ENCODE data around the gene DNM3.

The DNM3 gene

GRCh38 chr1:172122381-172122780 is 281.1 kb downstream of the DNM3 start:
- H3K4me3 ChIP-seq (ENCODE audit: low read length): no peak overlapping the region
- no peak for TF ChIP-seq CTCF (conservative IDR thresholded peaks at IDR 0.05; ENCODE audit: low read depth, low read length)
- peak; percentile 92 for DNase-seq (ENCODE audit: low read depth)

- no peak for DNase-seq (ENCODE audit: low read depth)
- no peak for TF ChIP-seq CTCF (conservative IDR thresholded peaks at IDR 0.05; ENCODE audit: low read depth, low read length)
- H3K4me3 ChIP-seq (ENCODE audit: low read length): no peak overlapping the region
Observed at GRCh38 chr1:172125250-172125649, 284.0 kb downstream of the DNM3 start.

- DNase-seq (ENCODE audit: low read depth): no peak
- no peak overlapping the region for H3K4me3 ChIP-seq (ENCODE audit: low read length)
- TF ChIP-seq CTCF (conservative IDR thresholded peaks at IDR 0.05; ENCODE audit: low read depth, low read length): no peak
Observed at GRCh38 chr1:172125812-172126430, 284.6 kb downstream of the DNM3 start.

GRCh38 chr1:172132836-172133235 is 291.5 kb downstream of the DNM3 start:
- DNase-seq (ENCODE audit: low read depth): no peak
- no peak overlapping the region for H3K4me3 ChIP-seq (ENCODE audit: low read length)
- no peak for TF ChIP-seq CTCF (conservative IDR thresholded peaks at IDR 0.05; ENCODE audit: low read depth, low read length)

- TF ChIP-seq CTCF (conservative IDR thresholded peaks at IDR 0.05; ENCODE audit: low read depth, low read length): no peak
- DNase-seq (ENCODE audit: low read depth): no peak
- H3K4me3 ChIP-seq (ENCODE audit: low read length): no peak overlapping the region
Observed at GRCh38 chr1:172134087-172134731, 292.9 kb downstream of the DNM3 start.

GRCh38 chr1:172135076-172135672 is 293.9 kb downstream of the DNM3 start:
- peak; percentile 48 for TF ChIP-seq CTCF (conservative IDR thresholded peaks at IDR 0.05; ENCODE audit: low read depth, low read length)
- no peak for DNase-seq (ENCODE audit: low read depth)
- no peak overlapping the region for H3K4me3 ChIP-seq (ENCODE audit: low read length)
